ENCODE measurements around the gene FAF1. TPM values are rescaled to one million over a fixed set of nuclear protein-coding genes. Genes with fewer than 3 reads are reported as not detected.

Gene FAF1
- total RNA-seq, 4 donors from 2014 or later: 33.8 to 55.8 (median 45.6) TPM

DNA sequence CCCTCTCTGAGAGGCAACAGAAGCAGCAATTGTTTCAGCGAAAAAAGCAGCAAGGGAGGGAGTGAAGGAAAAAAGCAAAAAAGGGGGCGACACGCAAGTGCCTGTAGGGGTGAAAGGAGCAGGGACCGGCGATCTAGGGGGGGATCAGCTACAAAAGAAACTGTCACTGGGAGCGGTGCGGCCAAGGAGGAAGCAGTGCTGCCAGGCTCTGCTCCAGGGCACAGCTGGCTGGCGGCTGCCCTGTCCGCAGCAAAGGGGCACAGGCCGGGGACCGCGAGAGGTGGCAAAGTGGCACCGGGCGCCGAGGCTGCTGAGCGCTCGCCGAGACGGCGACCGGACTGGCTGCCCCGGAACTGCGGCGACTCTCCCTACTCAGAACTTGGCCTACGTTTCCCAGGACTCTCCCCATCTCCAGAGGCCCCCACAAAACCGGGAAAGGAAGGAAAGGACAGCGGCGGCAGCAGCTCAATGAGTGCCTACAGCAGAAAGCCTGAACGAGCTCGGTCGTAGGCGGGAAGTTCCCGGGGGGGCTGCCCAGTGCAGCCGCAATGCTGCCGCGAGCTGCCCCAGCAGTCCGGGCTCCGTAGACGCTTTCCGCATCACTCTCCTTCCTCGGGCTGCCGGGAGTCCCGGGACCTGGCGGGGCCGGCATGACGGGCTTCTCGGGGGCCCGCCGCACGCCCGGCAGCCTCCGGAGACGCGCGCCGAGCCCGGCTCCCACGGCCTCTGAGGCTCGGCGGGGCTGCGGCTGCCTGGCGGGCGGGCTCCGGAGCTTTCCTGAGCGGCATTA lies 8.9 kb upstream of the FAF1 start:
- intact Hi-C loops (cut with DNase I; ENCODE audit: low total_unique reads): no loop called here
- H3K4me3 ChIP-seq (ENCODE audit: low read depth, poor library complexity, severe bottlenecking): peak overlapping the region; percentile 71
- 1% methylated on average over 30 to 51 of the region's 65 CpGs for WGBS, 2 donors
- peak in 1 of 2 donors; percentile 90 for DNase-seq (ENCODE audit: low spot score in 2 of 2)
- TF ChIP-seq, protein P1, sequence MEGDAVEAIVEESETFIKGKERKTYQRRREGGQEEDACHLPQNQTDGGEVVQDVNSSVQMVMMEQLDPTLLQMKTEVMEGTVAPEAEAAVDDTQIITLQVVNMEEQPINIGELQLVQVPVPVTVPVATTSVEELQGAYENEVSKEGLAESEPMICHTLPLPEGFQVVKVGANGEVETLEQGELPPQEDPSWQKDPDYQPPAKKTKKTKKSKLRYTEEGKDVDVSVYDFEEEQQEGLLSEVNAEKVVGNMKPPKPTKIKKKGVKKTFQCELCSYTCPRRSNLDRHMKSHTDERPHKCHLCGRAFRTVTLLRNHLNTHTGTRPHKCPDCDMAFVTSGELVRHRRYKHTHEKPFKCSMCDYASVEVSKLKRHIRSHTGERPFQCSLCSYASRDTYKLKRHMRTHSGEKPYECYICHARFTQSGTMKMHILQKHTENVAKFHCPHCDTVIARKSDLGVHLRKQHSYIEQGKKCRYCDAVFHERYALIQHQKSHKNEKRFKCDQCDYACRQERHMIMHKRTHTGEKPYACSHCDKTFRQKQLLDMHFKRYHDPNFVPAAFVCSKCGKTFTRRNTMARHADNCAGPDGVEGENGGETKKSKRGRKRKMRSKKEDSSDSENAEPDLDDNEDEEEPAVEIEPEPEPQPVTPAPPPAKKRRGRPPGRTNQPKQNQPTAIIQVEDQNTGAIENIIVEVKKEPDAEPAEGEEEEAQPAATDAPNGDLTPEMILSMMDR (IDR thresholded peaks at IDR 0.05): no peak
- no peak for TF ChIP-seq POLR2A (IDR thresholded peaks at IDR 0.05)

DNA sequence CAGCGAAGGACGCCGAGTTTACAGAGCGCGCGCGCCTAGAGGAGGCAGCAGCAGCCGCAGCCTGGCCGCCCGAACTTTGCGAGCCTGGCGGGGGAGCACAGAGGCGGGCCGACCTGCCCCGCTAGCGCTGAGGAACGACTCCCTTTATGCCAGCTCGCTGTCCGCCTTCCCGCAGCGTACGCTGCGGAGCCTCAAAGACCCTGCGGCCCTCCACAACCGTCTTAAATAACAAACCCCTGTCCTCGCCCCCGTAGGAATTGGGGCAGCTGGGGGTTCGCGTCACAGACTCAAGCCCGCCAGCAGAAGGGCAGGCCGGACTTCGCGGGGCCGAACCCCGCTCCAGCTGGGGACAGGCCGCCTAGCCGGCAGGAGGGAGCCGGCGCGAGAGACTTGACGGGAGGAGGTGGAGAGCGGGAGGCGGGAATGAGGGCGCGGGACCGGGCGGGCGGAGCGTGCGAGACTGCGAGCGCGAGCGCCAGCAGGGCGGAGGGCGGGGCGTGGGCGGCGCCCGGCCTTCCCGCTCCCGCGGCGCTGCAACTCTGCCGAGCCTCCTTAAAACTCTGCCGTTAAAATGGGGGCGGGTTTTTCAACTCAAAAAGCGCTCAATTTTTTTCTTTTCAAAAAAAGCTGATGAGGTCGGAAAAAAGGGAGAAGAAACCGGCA lies 8.2 kb upstream of the FAF1 start:
- peak; percentile 89 to 98 for DNase-seq (ENCODE audit: low spot score in 2 of 2)
- TF ChIP-seq, protein P1 (IDR thresholded peaks at IDR 0.05): peak in 1 of 3 donors; percentile 16
- TF ChIP-seq POLR2A (IDR thresholded peaks at IDR 0.05): no peak
- intact Hi-C loops (cut with DNase I; ENCODE audit: low total_unique reads): no loop called here
- H3K4me3 ChIP-seq (ENCODE audit: low read depth, poor library complexity, severe bottlenecking): peak overlapping the region; percentile 71
- 0% methylated on average over 50 to 70 of the region's 70 CpGs for WGBS, 2 donors

DNA sequence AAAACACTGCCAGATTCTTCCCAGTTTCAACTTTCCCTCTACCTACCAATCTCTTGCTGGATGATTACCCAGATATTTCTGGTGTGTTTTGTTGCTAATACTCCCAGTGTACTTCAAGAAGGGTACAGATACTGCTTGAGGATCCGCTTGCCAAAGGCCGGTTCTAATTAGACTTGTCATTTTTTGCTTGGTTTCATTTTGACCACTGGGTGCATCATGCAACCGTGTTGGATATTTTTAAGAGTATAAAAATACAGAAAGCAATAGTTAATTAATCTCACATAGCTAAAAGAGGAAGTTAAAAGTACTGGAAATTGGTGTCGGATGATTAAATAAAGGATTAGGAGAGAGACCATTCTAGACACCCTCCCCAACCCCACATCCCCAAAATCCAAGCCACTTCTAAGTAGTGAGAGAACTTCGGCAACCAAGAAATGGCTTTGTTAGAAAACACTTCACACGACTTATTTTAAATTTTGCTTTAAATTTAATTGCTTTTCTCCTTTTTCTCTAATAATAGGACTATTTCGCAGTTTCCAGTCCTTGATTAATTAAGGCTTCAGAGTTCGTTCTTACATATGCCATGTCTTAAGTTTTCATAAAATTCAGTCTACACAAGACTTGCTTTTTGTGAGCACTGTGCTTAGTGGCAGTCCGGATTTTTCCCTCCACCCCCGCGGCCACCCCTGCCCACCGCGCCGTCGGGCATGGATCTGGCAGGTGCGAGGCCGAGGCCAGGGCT lies 7.5 kb upstream of the FAF1 start:
- WGBS, 2 donors: 6% methylated on average over 17 of the region's 17 CpGs

DNA sequence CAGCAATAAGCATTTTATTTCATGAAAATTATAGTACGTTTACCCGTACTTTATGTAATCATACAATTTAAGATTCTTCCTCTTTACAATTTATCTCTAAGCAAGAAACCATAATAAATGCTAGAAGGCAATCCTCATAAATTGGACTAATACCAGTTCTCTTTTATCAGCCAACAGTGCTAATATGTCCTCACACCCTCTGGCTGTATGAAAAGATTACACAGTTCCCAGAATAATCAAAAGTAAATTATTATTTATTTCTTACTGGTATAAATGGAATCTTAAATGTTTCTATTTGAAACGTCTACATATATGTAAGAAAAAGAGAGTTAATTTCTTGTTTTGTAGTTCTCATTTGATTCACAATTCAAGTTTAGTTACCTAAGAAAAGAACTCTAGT lies 6.9 kb upstream of the FAF1 start:
- TF ChIP-seq POLR2A (IDR thresholded peaks at IDR 0.05): no peak
- TF ChIP-seq, protein P1 (IDR thresholded peaks at IDR 0.05): no peak
- no peak for DNase-seq (ENCODE audit: low spot score in 2 of 2)
- intact Hi-C loops (cut with DNase I; ENCODE audit: low total_unique reads): no loop called here
- no peak overlapping the region for H3K4me3 ChIP-seq (ENCODE audit: low read depth, poor library complexity, severe bottlenecking)
- 41 to 46% methylated on average over 3 of the region's 3 CpGs for WGBS, 2 donors

More for the DNA sequence above, 7.5 kb upstream of the FAF1 start:
- DNase-seq (ENCODE audit: low spot score in 2 of 2): no peak
- intact Hi-C loops (cut with DNase I; ENCODE audit: low total_unique reads): no loop called here
- H3K4me3 ChIP-seq (ENCODE audit: low read depth, poor library complexity, severe bottlenecking): peak overlapping the region; percentile 35
- TF ChIP-seq, protein P1 (IDR thresholded peaks at IDR 0.05): no peak
- no peak for TF ChIP-seq POLR2A (IDR thresholded peaks at IDR 0.05)

DNA sequence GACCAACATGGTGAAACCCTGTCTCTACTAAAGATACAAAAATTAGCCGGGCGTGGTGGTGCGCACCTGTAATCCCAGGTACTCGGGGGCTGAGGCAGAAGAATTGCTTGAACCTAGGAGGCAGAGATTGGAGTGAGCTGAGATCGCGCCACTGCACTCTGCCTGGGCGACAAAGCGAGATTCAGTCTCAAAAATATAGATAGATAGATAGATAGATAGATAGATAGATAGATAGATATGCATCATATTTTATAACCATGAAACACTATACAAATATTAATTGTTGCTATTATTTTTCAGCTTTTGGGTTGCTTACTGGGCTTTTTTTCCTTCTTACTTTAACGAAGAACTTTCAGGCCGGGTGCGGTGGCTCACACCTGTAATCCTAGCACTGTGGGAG lies 4.8 kb upstream of the FAF1 start:
- no peak for DNase-seq (ENCODE audit: low spot score in 2 of 2)
- WGBS, 2 donors: 93 to 96% methylated on average over 11 of the region's 11 CpGs
- H3K4me3 ChIP-seq (ENCODE audit: low read depth, poor library complexity, severe bottlenecking): no peak overlapping the region
- intact Hi-C loops (cut with DNase I; ENCODE audit: low total_unique reads): no loop called here
- no peak for TF ChIP-seq POLR2A (IDR thresholded peaks at IDR 0.05)
- TF ChIP-seq, protein P1 (IDR thresholded peaks at IDR 0.05): no peak

Measured in lower leg skin (tissue), 4 donors.